Measurements from ENCODE around the gene MPRIP. TPM values are rescaled to one million over a fixed set of nuclear protein-coding genes. Genes with fewer than 3 reads are reported as not detected.
A peak's percentile ranks its signal among the peaks of the same experiment; 100 is the strongest.

The MPRIP gene
- total and polyA plus RNA-seq, 5 experiments from 2014 or later: 16.9 to 234 (median 28.3) TPM

GRCh38 chr17:17159571-17159970, 117.3 kb downstream of the MPRIP start:
- Mint-ChIP-seq H3K36me3 (peaks cover 4 to 90% (median 22%) of the 10 kb centered on the region in 3 donors), H3K27me3 (no peaks in the 10 kb centered on the region), H3K9me3 (no peaks in the 10 kb centered on the region), H3K4me1 (peaks cover 6 to 18% (median 12%) of the 10 kb centered on the region in 4 donors), H3K4me3 (no peak overlapping the region), H3K27ac (peak overlapping the region in 3 of 10 donors; percentile 17 to 60 (median 38))
- DNase-seq: no peak
- POLR2A ChIA-PET: interaction anchor here (0.6 to 0.8 kb wide), 3 partner anchors 40 to 119 kb away, joined by 3 read pairs; partner anchors contain the start of gene FLCN
- no peak for ATAC-seq

- H3K27ac Mint-ChIP-seq: peak overlapping the region in 1 of 10 donors; percentile 8
- H3K27me3 Mint-ChIP-seq: no peaks in the 10 kb centered on the region
- DNase-seq: no peak
- POLR2A ChIA-PET: interaction anchor here (0.6 kb wide), 1 partner anchor 89 kb away, joined by 7 read pairs; no protein-coding TSS in a partner anchor
- ATAC-seq: no peak
- peaks cover 0 to 2% (median 1%) of the 10 kb centered on the region in 4 donors for H3K4me1 Mint-ChIP-seq
- no peaks in the 10 kb centered on the region for H3K9me3 Mint-ChIP-seq
- peaks cover 0 to 85% (median 24%) of the 10 kb centered on the region in 3 donors for H3K36me3 Mint-ChIP-seq
- no peak overlapping the region for H3K4me3 Mint-ChIP-seq
Measured at GRCh38 chr17:17161121-17161520, 118.9 kb downstream of the MPRIP start.

GRCh38 chr17:17161759-17162158, 119.5 kb downstream of the MPRIP start:
- H3K4me1 Mint-ChIP-seq: peaks cover 0 to 2% (median 1%) of the 10 kb centered on the region in 4 donors
- ATAC-seq (no peak), DNase-seq (no peak)
- H3K27ac Mint-ChIP-seq: peak overlapping the region in 3 of 10 donors; percentile 12 to 84 (median 48)
- H3K27me3 Mint-ChIP-seq: no peaks in the 10 kb centered on the region
- H3K36me3 Mint-ChIP-seq: peaks cover 0 to 83% (median 22%) of the 10 kb centered on the region in 3 donors
- no peaks in the 10 kb centered on the region for H3K9me3 Mint-ChIP-seq
- no peak overlapping the region for H3K4me3 Mint-ChIP-seq
- POLR2A ChIA-PET: no interaction called here

GRCh38 chr17:17164156-17164555, 121.9 kb downstream of the MPRIP start:
- Mint-ChIP-seq H3K27me3 (no peaks in the 10 kb centered on the region), H3K4me3 (no peak overlapping the region), H3K36me3 (peaks cover 0 to 80% (median 25%) of the 10 kb centered on the region in 3 donors), H3K27ac (no peak overlapping the region), H3K4me1 (peaks cover 5 to 15% (median 13%) of the 10 kb centered on the region in 4 donors), H3K9me3 (no peaks in the 10 kb centered on the region)
- no peak for ATAC-seq
- DNase-seq: no peak
- POLR2A ChIA-PET: no interaction called here

- Mint-ChIP-seq H3K27me3 (no peaks in the 10 kb centered on the region), H3K4me3 (no peak overlapping the region), H3K27ac (peak overlapping the region in 2 of 10 donors; percentile 41 to 78), H3K36me3 (peaks cover 0 to 79% (median 25%) of the 10 kb centered on the region in 3 donors), H3K9me3 (no peaks in the 10 kb centered on the region), H3K4me1 (peaks cover 7 to 16% (median 13%) of the 10 kb centered on the region in 4 donors)
- POLR2A ChIA-PET: no interaction called here
- ATAC-seq (no peak), DNase-seq (no peak)
Measured at GRCh38 chr17:17164676-17165075, 122.4 kb downstream of the MPRIP start.

- H3K9me3 Mint-ChIP-seq: no peaks in the 10 kb centered on the region
- DNase-seq (no peak), ATAC-seq (no peak)
- POLR2A ChIA-PET: no interaction called here
- no peak overlapping the region for H3K4me3 Mint-ChIP-seq
- H3K27ac Mint-ChIP-seq: no peak overlapping the region
- peaks cover 12 to 21% (median 14%) of the 10 kb centered on the region in 4 donors for H3K4me1 Mint-ChIP-seq
- H3K36me3 Mint-ChIP-seq: peaks cover 0 to 71% (median 25%) of the 10 kb centered on the region in 3 donors
- H3K27me3 Mint-ChIP-seq: no peaks in the 10 kb centered on the region
Measured at GRCh38 chr17:17165666-17166308, 123.5 kb downstream of the MPRIP start.

- Mint-ChIP-seq H3K36me3 (peaks cover 0 to 70% (median 24%) of the 10 kb centered on the region in 3 donors), H3K27ac (peak overlapping the region in 2 of 10 donors; percentile 51 to 75), H3K27me3 (no peaks in the 10 kb centered on the region), H3K4me3 (no peak overlapping the region), H3K9me3 (no peaks in the 10 kb centered on the region), H3K4me1 (peaks cover 15 to 28% (median 20%) of the 10 kb centered on the region in 4 donors)
- POLR2A ChIA-PET: no interaction called here
- DNase-seq (no peak), ATAC-seq (no peak)
Measured at GRCh38 chr17:17166446-17166845, 124.2 kb downstream of the MPRIP start.

- peaks cover 0 to 71% (median 17%) of the 10 kb centered on the region in 3 donors for H3K36me3 Mint-ChIP-seq
- peak overlapping the region in 2 of 10 donors; percentile 75 to 85 for H3K27ac Mint-ChIP-seq
- no peaks in the 10 kb centered on the region for H3K27me3 Mint-ChIP-seq
- ATAC-seq: no peak
- DNase-seq: no peak
- POLR2A ChIA-PET: interaction anchor here (1.0 kb wide), 1 partner anchor 15 kb away, joined by 3 read pairs; no protein-coding TSS in a partner anchor
- H3K9me3 Mint-ChIP-seq: no peaks in the 10 kb centered on the region
- no peak overlapping the region for H3K4me3 Mint-ChIP-seq
- H3K4me1 Mint-ChIP-seq: peaks cover 16 to 35% (median 26%) of the 10 kb centered on the region in 4 donors
Measured at GRCh38 chr17:17167356-17167755, 125.1 kb downstream of the MPRIP start.

- Mint-ChIP-seq H3K27me3 (no peaks in the 10 kb centered on the region), H3K4me3 (no peak overlapping the region), H3K36me3 (peaks cover 0 to 68% (median 21%) of the 10 kb centered on the region in 3 donors), H3K27ac (peak overlapping the region in 1 of 10 donors; percentile 48), H3K9me3 (no peaks in the 10 kb centered on the region), H3K4me1 (peaks cover 16 to 41% (median 33%) of the 10 kb centered on the region in 4 donors)
- POLR2A ChIA-PET: interaction anchor here (1.0 kb wide), 1 partner anchor 15 kb away, joined by 3 read pairs; no protein-coding TSS in a partner anchor
- ATAC-seq: no peak
- DNase-seq: no peak
Measured at GRCh38 chr17:17167986-17168385, 125.7 kb downstream of the MPRIP start.

- Mint-ChIP-seq H3K9me3 (no peaks in the 10 kb centered on the region), H3K27ac (peak overlapping the region in 6 of 10 donors; percentile 29 to 80 (median 60)), H3K4me1 (peaks cover 16 to 42% (median 35%) of the 10 kb centered on the region in 4 donors), H3K36me3 (peaks cover 0 to 66% (median 23%) of the 10 kb centered on the region in 3 donors), H3K27me3 (no peaks in the 10 kb centered on the region), H3K4me3 (no peak overlapping the region)
- POLR2A ChIA-PET: interaction anchor here (0.9 kb wide), 1 partner anchor 8 kb away, joined by 4 read pairs; no protein-coding TSS in a partner anchor
- DNase-seq (no peak), ATAC-seq (no peak)
Measured at GRCh38 chr17:17168401-17168800, 126.1 kb downstream of the MPRIP start.

- ATAC-seq (no peak), DNase-seq (no peak)
- H3K36me3 Mint-ChIP-seq: peaks cover 0 to 64% (median 23%) of the 10 kb centered on the region in 3 donors
- H3K4me1 Mint-ChIP-seq: peaks cover 16 to 49% (median 37%) of the 10 kb centered on the region in 4 donors
- H3K27me3 Mint-ChIP-seq: no peaks in the 10 kb centered on the region
- no peak overlapping the region for H3K4me3 Mint-ChIP-seq
- H3K27ac Mint-ChIP-seq: peak overlapping the region in 6 of 10 donors; percentile 28 to 52 (median 34)
- no peaks in the 10 kb centered on the region for H3K9me3 Mint-ChIP-seq
- POLR2A ChIA-PET: interaction anchor here (0.6 to 0.9 kb wide), 2 partner anchors 9 to 242 kb away, joined by 3 to 4 read pairs; no protein-coding TSS in a partner anchor
Measured at GRCh38 chr17:17169396-17169795, 127.1 kb downstream of the MPRIP start.

GRCh38 chr17:17170346-17170985, 128.2 kb downstream of the MPRIP start:
- POLR2A ChIA-PET: interaction anchor here (0.7 kb wide), 1 partner anchor 96 kb away, joined by 3 read pairs; no protein-coding TSS in a partner anchor
- no peaks in the 10 kb centered on the region for H3K9me3 Mint-ChIP-seq
- H3K4me1 Mint-ChIP-seq: peaks cover 16 to 57% (median 40%) of the 10 kb centered on the region in 4 donors
- peaks cover 0 to 61% (median 17%) of the 10 kb centered on the region in 3 donors for H3K36me3 Mint-ChIP-seq
- H3K27me3 Mint-ChIP-seq: no peaks in the 10 kb centered on the region
- no peak overlapping the region for H3K4me3 Mint-ChIP-seq
- DNase-seq (no peak), ATAC-seq (no peak)
- peak overlapping the region in 8 of 10 donors; percentile 7 to 88 (median 44) for H3K27ac Mint-ChIP-seq

All from naive thymus-derived CD8-positive, alpha-beta T cell (primary cell).